ENCODE measurements around the gene GNG4.
A peak's percentile ranks its signal among the peaks of the same experiment; 100 is the strongest.

Gene GNG4

GRCh38 chr1:235649368-235650163 lies at the start of gene GNG4:
GNG4 (minus strand) TSS chr1:235649784; CDS start chr1:235583838, 65,946 bp downstream.
- peak; percentile 27 for DNase-seq

GRCh38 chr1:235697508-235697907 lies 47.9 kb upstream of the GNG4 start:
- DNase-seq = no peak

- no peak for DNase-seq
Measured at GRCh38 chr1:235689356-235689755, 39.8 kb upstream of the GNG4 start.

GRCh38 chr1:235688096-235688495 lies 38.5 kb upstream of the GNG4 start:
- no peak for DNase-seq

GRCh38 chr1:235683653-235684052 lies 34.1 kb upstream of the GNG4 start:
- no peak for DNase-seq

GRCh38 chr1:235682216-235682615 lies 32.6 kb upstream of the GNG4 start:
- no peak for DNase-seq

GRCh38 chr1:235679644-235680043 lies 30.1 kb upstream of the GNG4 start:
- DNase-seq = no peak

GRCh38 chr1:235679005-235679404 lies 29.4 kb upstream of the GNG4 start:
- no peak for DNase-seq

GRCh38 chr1:235675152-235675890 lies 25.7 kb upstream of the GNG4 start:
- DNase-seq = no peak

- DNase-seq = no peak
Measured at GRCh38 chr1:235673981-235674380, 24.4 kb upstream of the GNG4 start.

GRCh38 chr1:235671992-235672391 lies 22.4 kb upstream of the GNG4 start:
- DNase-seq = no peak

GRCh38 chr1:235670157-235670776 lies 20.7 kb upstream of the GNG4 start:
- no peak for DNase-seq

GRCh38 chr1:235669277-235669676 lies 19.7 kb upstream of the GNG4 start:
- DNase-seq = no peak

- no peak for DNase-seq
Measured at GRCh38 chr1:235663628-235664027, 14.0 kb upstream of the GNG4 start.

GRCh38 chr1:235661568-235661967 lies 12.0 kb upstream of the GNG4 start:
- DNase-seq = no peak

GRCh38 chr1:235659186-235659771 lies 9.7 kb upstream of the GNG4 start:
- no peak for DNase-seq

- no peak for DNase-seq
Measured at GRCh38 chr1:235657747-235658526, 8.4 kb upstream of the GNG4 start.

- DNase-seq = no peak
Measured at GRCh38 chr1:235657269-235657668, 7.7 kb upstream of the GNG4 start.

- DNase-seq = no peak
Measured at GRCh38 chr1:235652364-235652763, 2.8 kb upstream of the GNG4 start.

GRCh38 chr1:235651170-235651806 lies 1.7 kb upstream of the GNG4 start:
- DNase-seq = no peak

GRCh38 chr1:235650341-235651169 lies 971 bp upstream of the GNG4 start:
- DNase-seq = no peak
